Stimulated activated CD4-positive, alpha-beta T cell treated with anti-CD3 and anti-CD28 coated beads, Interleukin-15, amount 100 ng/mL, for 1 hour (primary cell): ENCODE data around the gene SOHLH2.

Experiments used
- DNase-seq, 2 donors: peaks; one replicate each; pipeline ENCODE4 v3.0.0-alpha.2; 2020; ENCODE audit warnings: low read depth in 1 of 2, low spot score in 1 of 2

Gene SOHLH2

GRCh38 chr13:36133950-36134626 is 80.3 kb downstream of the SOHLH2 start:
- no peak for DNase-seq

- no peak for DNase-seq
These were observed 82.0 kb downstream of the SOHLH2 start for GRCh38 chr13:36132376-36132775.

- no peak for DNase-seq
These were observed 82.4 kb downstream of the SOHLH2 start for GRCh38 chr13:36131931-36132297.

GRCh38 chr13:36131222-36131930 is 83.0 kb downstream of the SOHLH2 start, which contains the start of gene DCLK1:
DCLK1 (minus strand) TSS chr13:36131382.
- DNase-seq = no peak

GRCh38 chr13:36130552-36131221 is 83.7 kb downstream of the SOHLH2 start:
- DNase-seq = no peak

- DNase-seq = no peak
These were observed 84.2 kb downstream of the SOHLH2 start for GRCh38 chr13:36130193-36130551.

GRCh38 chr13:36129539-36129938 is 84.8 kb downstream of the SOHLH2 start:
- DNase-seq = no peak

GRCh38 chr13:36126491-36126890 is 87.9 kb downstream of the SOHLH2 start:
- DNase-seq = no peak

- no peak for DNase-seq
These were observed 88.5 kb downstream of the SOHLH2 start for GRCh38 chr13:36125841-36126240.

GRCh38 chr13:36124236-36124822 is 90.0 kb downstream of the SOHLH2 start:
- DNase-seq = no peak
